A549 (cell line): ENCODE measurements around the gene PTPRA. TPM values are rescaled to one million over a fixed set of nuclear protein-coding genes. Genes with fewer than 3 reads are reported as not detected.

Source experiments
- ATAC-seq, 2 experiments: fragments of 200-7000 bp in 1 of 2; fragments of >200 bp in 1 of 2; cut with Nextera tagmentation in 1 of 2; cut with Tn5 transposase in 1 of 2; 3 replicates each; pipeline versions ENCODE4 v1.8.0 to v1.9.1; 2018 to 2020; ENCODE audit warnings: mild to moderate bottlenecking in 1 of 2, moderate library complexity in 1 of 2
- CTCF ChIA-PET: fragments of 300-600 bp; sonication (Branson Sonifier 250); formaldehyde crosslinking; extraction: SDS; loops from one replicate; lab custom pipeline; 2021; ENCODE audit warnings: antibody characterized with exemption, inconsistent platforms; lab: Yijun Ruan, JAX
- POLR2A ChIA-PET: fragments of 350-600 bp; formaldehyde crosslinking; extraction: SDS; loops from one replicate; lab custom pipeline; 2021; ENCODE audit warnings: antibody characterized with exemption, inconsistent platforms; lab: Yijun Ruan, JAX
- DNase-seq, 2 experiments: peaks; one replicate each; pipeline versions ENCODE4 v3.0.0 to v3.0.0-alpha.2; 2011 to 2016; ENCODE audit warnings: low read depth in 1 of 2, low spot score in 1 of 2
- FAIRE-seq: peaks from 2 replicates; lab custom pipeline; 2011; peaks lifted over from hg19 to GRCh38; lab: Jason Lieb, UNC
- H3K27ac ChIP-seq, 2 experiments: fragments of >200 bp; sonication (Bioruptor Twin); formaldehyde crosslinking; 3 replicates each; pipeline ENCODE4 v1.5.1; 2016 to 2017
- H3K4me1 ChIP-seq: fragments of >200 bp; sonication (Bioruptor Twin); formaldehyde crosslinking; 3 replicates; pipeline ENCODE4 v1.6.1; 2016
- H3K4me2 ChIP-seq: fragments of >200 bp; sonication (Bioruptor Twin); formaldehyde crosslinking; 3 replicates; pipeline ENCODE4 v1.6.1; 2016
- H3K4me3 ChIP-seq: fragments of >200 bp; sonication (Bioruptor Twin); formaldehyde crosslinking; 3 replicates; pipeline ENCODE4 v1.5.1; 2016
- H3K9me3 ChIP-seq: fragments of >200 bp; sonication (Bioruptor Twin); formaldehyde crosslinking; 3 replicates; pipeline ENCODE4 v1.6.1; 2016
- BHLHE40 ChIP-seq: IDR thresholded peaks from 2 replicates; pipeline ENCODE4 v1.6.1; 2012; ENCODE audit warnings: low read depth, low read length, inconsistent platforms
- CBX2 ChIP-seq: fragments of 200-600 bp; sonication (generic); IDR thresholded peaks from 2 replicates; pipeline ENCODE4 v1.6.1; 2016; ENCODE audit warnings: low read depth, mild to moderate bottlenecking, borderline replicate concordance
- CEBPB ChIP-seq, 2 experiments: fragments of >200 bp in 1 of 2; sonication (Bioruptor Twin) in 1 of 2; formaldehyde crosslinking in 1 of 2; IDR thresholded peaks; 2 replicates each; pipeline ENCODE4 v1.6.1; 2012 to 2016
- CHD2 ChIP-seq: fragments of 150-350 bp; IDR thresholded peaks from 2 replicates; pipeline ENCODE4 v1.6.1; 2014; ENCODE audit warnings: low read length; ENCODE audit not compliant: partially characterized antibody
- CHD4 ChIP-seq: fragments of 200-600 bp; sonication (generic); IDR thresholded peaks from 2 replicates; pipeline ENCODE4 v1.6.1; 2016; ENCODE audit warnings: antibody characterized with exemption, mild to moderate bottlenecking, borderline replicate concordance
- EHMT2 ChIP-seq: fragments of 200-600 bp; sonication (generic); IDR thresholded peaks from 2 replicates; pipeline ENCODE4 v1.6.1; 2016; ENCODE audit warnings: antibody characterized with exemption, low read depth, mild to moderate bottlenecking, moderate library complexity
- FOSB ChIP-seq: fragments of 250-450 bp; sonication (Bioruptor Pico); IDR thresholded peaks from 2 replicates; pipeline ENCODE4 v1.5.0; 2020; ENCODE audit warnings: mild to moderate bottlenecking, moderate library complexity
- FOSL2 ChIP-seq, 2 experiments: fragments of 450-650 bp in 1 of 2; fragments of >200 bp in 1 of 2; sonication (Bioruptor Twin) in 1 of 2; formaldehyde crosslinking; IDR thresholded peaks; 2 replicates each; pipeline versions ENCODE4 v1.5.0 to v1.6.1; 2016 to 2020; ENCODE audit warnings: mild to moderate bottlenecking in 1 of 2, moderate library complexity in 1 of 2
- FOXS1 ChIP-seq: fragments of 250-450 bp; sonication (Bioruptor Pico); IDR thresholded peaks from 2 replicates; pipeline ENCODE4 v1.5.0; 2020; ENCODE audit warnings: mild to moderate bottlenecking, moderate library complexity
- HDAC2 ChIP-seq: fragments of 200-600 bp; sonication (generic); IDR thresholded peaks from 2 replicates; pipeline ENCODE4 v1.6.1; 2016
- HOXA7 ChIP-seq: fragments of 250-450 bp; sonication (Bioruptor Pico); IDR thresholded peaks from 2 replicates; pipeline ENCODE4 v1.5.0; 2020; ENCODE audit warnings: mild to moderate bottlenecking, moderate library complexity
- HOXB13 ChIP-seq: fragments of 250-450 bp; sonication (Bioruptor Pico); IDR thresholded peaks from 2 replicates; pipeline ENCODE4 v1.5.0; 2020; ENCODE audit warnings: low read depth, mild to moderate bottlenecking, moderate library complexity
- HOXB5 ChIP-seq: fragments of 250-450 bp; sonication (Bioruptor Pico); IDR thresholded peaks from 2 replicates; pipeline ENCODE4 v1.5.0; 2020; ENCODE audit warnings: mild to moderate bottlenecking, moderate library complexity
- JUNB ChIP-seq: fragments of >200 bp; sonication (Bioruptor Twin); formaldehyde crosslinking; IDR thresholded peaks from 2 replicates; pipeline ENCODE4 v1.6.1; 2016
- KDM5A ChIP-seq: fragments of 200-600 bp; sonication (generic); IDR thresholded peaks from 2 replicates; pipeline ENCODE4 v1.6.1; 2016; ENCODE audit warnings: antibody characterized with exemption, mild to moderate bottlenecking
- MAFK ChIP-seq: fragments of 450-650 bp; IDR thresholded peaks from 2 replicates; pipeline ENCODE4 v1.6.1; 2014; ENCODE audit not compliant: partially characterized antibody
- MAZ ChIP-seq: fragments of 150-350 bp; IDR thresholded peaks from 2 replicates; pipeline ENCODE4 v1.6.1; 2014; ENCODE audit warnings: antibody characterized with exemption, low read depth, low read length, borderline replicate concordance
- NFE2L2 ChIP-seq: fragments of 150-350 bp; conservative IDR thresholded peaks from 2 replicates; pipeline ENCODE4 v1.6.1; 2014; ENCODE audit warnings: low read length
- NPAS2 ChIP-seq: fragments of 250-450 bp; sonication (Bioruptor Pico); IDR thresholded peaks from 2 replicates; pipeline ENCODE4 v1.8.0; 2022; ENCODE audit warnings: mild to moderate bottlenecking, moderate library complexity, borderline replicate concordance
- RAD21 ChIP-seq, 2 experiments: fragments of >200 bp in 1 of 2; sonication (Bioruptor Twin) in 1 of 2; formaldehyde crosslinking in 1 of 2; IDR thresholded peaks in 1 of 2; conservative IDR thresholded peaks in 1 of 2; 2 replicates in 1 of 2; 3 replicates in 1 of 2; pipeline ENCODE4 v1.6.1; 2012 to 2018; ENCODE audit warnings: inconsistent platforms in 1 of 2
- RARB ChIP-seq: fragments of 250-450 bp; sonication (Bioruptor Pico); IDR thresholded peaks from 2 replicates; pipeline ENCODE4 v1.8.0; 2021; ENCODE audit warnings: mild to moderate bottlenecking, moderate library complexity
- RCOR1 ChIP-seq: fragments of 150-350 bp; IDR thresholded peaks from 2 replicates; pipeline ENCODE4 v1.6.1; 2014; ENCODE audit warnings: antibody characterized with exemption, low read length, low read depth
- SREBF2 ChIP-seq: fragments of 450-650 bp; IDR thresholded peaks from 2 replicates; pipeline ENCODE4 v1.6.1; 2014; ENCODE audit warnings: mild to moderate bottlenecking, moderate library complexity
- TFCP2L1 ChIP-seq: fragments of 250-450 bp; sonication (Bioruptor Pico); IDR thresholded peaks from 2 replicates; pipeline ENCODE4 v1.5.0; 2021; ENCODE audit warnings: mild to moderate bottlenecking
- TP53 ChIP-seq: fragments of 250-450 bp; sonication (Bioruptor Pico); IDR thresholded peaks from 2 replicates; pipeline ENCODE4 v1.5.0; 2021; ENCODE audit warnings: mild to moderate bottlenecking, moderate library complexity
- ZFP36 ChIP-seq: fragments of 450-650 bp; IDR thresholded peaks from 2 replicates; pipeline ENCODE4 v1.6.1; 2014; ENCODE audit warnings: borderline replicate concordance; ENCODE audit not compliant: partially characterized antibody
- ZSCAN20 ChIP-seq: fragments of 250-450 bp; sonication (Bioruptor Pico); IDR thresholded peaks from 2 replicates; pipeline ENCODE4 v1.8.0; 2022; ENCODE audit warnings: mild to moderate bottlenecking, moderate library complexity
- WGBS: methylation state at CpG from one replicate; pipeline ENCODE4 v1.1.6; 2017; ENCODE audit errors: missing lambda C conversion rate; 5-methylcytosine and 5-hydroxymethylcytosine counted together
- polyA plus RNA-seq, 4 experiments: library from polyadenylated mRNA; depleted of rRNA in 3 of 4; stranded (reverse); fragments of >200 nt; fragmentation: RNase III in 1 of 4; extraction: RNeasy Plus Mini Kit Qiagen cat#74134 plus additional on column Dnase treatment in 1 of 4; gene quantifications; 2 replicates in 3 of 4; 3 replicates in 1 of 4; pipeline ENCODE4 v1.2.3, GENCODE V29; 2011 to 2017
- TF ChIP-seq, protein P1 (sequence below): IDR thresholded peaks from 2 replicates; pipeline ENCODE4 v1.6.1; 2012
- TF ChIP-seq, protein P2 (sequence below): fragments of 250-450 bp; sonication (Bioruptor Pico); IDR thresholded peaks from 2 replicates; pipeline ENCODE4 v1.5.0; 2020; ENCODE audit warnings: low read depth, mild to moderate bottlenecking, moderate library complexity
- TF ChIP-seq, protein P3 (sequence below): fragments of 150-350 bp; IDR thresholded peaks from 2 replicates; pipeline ENCODE4 v1.6.1; 2014; ENCODE audit warnings: low read depth, mild to moderate bottlenecking, low read length
- TF ChIP-seq, protein P4 (sequence below): IDR thresholded peaks from 2 replicates; pipeline ENCODE4 v1.6.1; 2012; ENCODE audit warnings: low read depth, borderline replicate concordance
- TF ChIP-seq, protein P5 (sequence below): fragments of >200 bp; sonication (Bioruptor Twin); formaldehyde crosslinking; IDR thresholded peaks from 3 replicates; pipeline ENCODE4 v1.5.1; 2016

PTPRA gene
- polyA plus RNA-seq, 2 of the 4 experiments (the other 2 are of a cell fraction) = 29.2 to 83.2 TPM

DNA sequence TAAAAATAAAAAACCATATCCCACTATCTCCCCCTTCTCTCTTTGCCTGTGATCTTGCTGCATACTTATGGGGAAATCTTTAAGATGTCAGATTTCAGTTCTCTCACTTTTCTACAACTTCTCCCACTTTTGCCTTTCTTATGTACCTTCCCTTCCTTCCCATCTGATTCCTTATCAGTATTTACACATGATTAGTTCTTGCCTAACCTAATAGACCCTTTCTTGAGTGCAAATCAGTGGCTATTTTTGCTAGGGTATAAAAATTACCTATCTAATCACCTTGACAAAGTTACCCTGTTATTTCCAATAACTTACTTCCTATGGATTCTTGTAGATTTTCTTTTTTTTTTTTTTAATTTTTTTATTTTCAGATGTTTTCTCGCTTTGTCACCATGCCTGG, 75.7 kb downstream of the PTPRA start:
- FAIRE-seq = no peak
- WGBS = 93% methylated on average over 1 of the region's 1 CpG
- ChIA-PET CTCF (interaction anchor here (1.1 kb wide), 1 partner anchor 38 kb away, joined by 3 read pairs; no protein-coding TSS in a partner anchor), POLR2A (no interaction called here)
- ATAC-seq = no peak
- Histone ChIP-seq H3K4me3 (no peak overlapping the region), H3K4me2 (no peak overlapping the region), H3K4me1 (peaks cover 8% of the 10 kb centered on the region; the same call in 2 of the 3 replicates), H3K27ac (no peak overlapping the region), H3K9me3 (no peaks in the 10 kb centered on the region)
- TF ChIP-seq, protein P1, sequence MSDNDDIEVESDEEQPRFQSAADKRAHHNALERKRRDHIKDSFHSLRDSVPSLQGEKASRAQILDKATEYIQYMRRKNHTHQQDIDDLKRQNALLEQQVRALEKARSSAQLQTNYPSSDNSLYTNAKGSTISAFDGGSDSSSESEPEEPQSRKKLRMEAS = no peak
- TF ChIP-seq ZFP36 = no peak
- no peak for TF ChIP-seq CBX2
- TF ChIP-seq ZSCAN20 (CRISPR knock-in tag) = no peak
- no peak for TF ChIP-seq CEBPB (IDR thresholded peaks at IDR 0.05)
- no peak for TF ChIP-seq FOXS1 (CRISPR knock-in tag)
- TF ChIP-seq NPAS2 = no peak
- no peak for TF ChIP-seq TP53
- DNase-seq = no peak

DNA sequence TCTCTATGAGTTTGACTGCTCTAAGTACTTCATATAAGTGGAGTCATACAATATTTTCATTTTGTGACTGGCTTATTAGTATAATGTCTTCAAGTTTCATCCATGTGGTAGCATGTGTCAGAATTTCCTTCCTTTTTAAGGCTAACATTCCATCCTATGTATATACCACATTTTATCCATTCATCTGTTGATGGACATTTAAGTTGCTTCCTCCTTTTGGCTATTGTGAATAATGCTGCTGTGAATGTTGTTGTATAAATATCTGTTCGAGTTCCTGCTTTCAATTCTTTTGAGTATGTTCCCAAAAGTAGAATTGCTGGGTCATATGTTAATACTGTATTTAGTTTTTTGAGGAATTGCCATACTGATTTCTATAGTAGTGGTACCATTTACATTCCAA, 79.5 kb downstream of the PTPRA start:
- Histone ChIP-seq H3K9me3 (no peaks in the 10 kb centered on the region), H3K4me1 (no peaks in the 10 kb centered on the region; the same call in 2 of the 3 replicates), H3K4me3 (no peak overlapping the region), H3K4me2 (no peak overlapping the region), H3K27ac (no peak overlapping the region)
- no peak for DNase-seq
- WGBS = 73% methylated on average over 1 of the region's 1 CpG
- TF ChIP-seq EHMT2 = no peak
- TF ChIP-seq, protein P2, sequence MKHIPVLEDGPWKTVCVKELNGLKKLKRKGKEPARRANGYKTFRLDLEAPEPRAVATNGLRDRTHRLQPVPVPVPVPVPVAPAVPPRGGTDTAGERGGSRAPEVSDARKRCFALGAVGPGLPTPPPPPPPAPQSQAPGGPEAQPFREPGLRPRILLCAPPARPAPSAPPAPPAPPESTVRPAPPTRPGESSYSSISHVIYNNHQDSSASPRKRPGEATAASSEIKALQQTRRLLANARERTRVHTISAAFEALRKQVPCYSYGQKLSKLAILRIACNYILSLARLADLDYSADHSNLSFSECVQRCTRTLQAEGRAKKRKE (CRISPR knock-in tag) = no peak
- TF ChIP-seq CHD4 = no peak
- no peak for TF ChIP-seq SREBF2
- no peak for TF ChIP-seq CHD2
- no peak for TF ChIP-seq HDAC2
- TF ChIP-seq RARB = no peak
- TF ChIP-seq HOXB13 = no peak
- TF ChIP-seq, protein P3, sequence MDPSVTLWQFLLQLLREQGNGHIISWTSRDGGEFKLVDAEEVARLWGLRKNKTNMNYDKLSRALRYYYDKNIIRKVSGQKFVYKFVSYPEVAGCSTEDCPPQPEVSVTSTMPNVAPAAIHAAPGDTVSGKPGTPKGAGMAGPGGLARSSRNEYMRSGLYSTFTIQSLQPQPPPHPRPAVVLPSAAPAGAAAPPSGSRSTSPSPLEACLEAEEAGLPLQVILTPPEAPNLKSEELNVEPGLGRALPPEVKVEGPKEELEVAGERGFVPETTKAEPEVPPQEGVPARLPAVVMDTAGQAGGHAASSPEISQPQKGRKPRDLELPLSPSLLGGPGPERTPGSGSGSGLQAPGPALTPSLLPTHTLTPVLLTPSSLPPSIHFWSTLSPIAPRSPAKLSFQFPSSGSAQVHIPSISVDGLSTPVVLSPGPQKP = no peak
- no peak for TF ChIP-seq RCOR1
- no peak for TF ChIP-seq MAZ
- no peak for TF ChIP-seq HOXB5 (CRISPR knock-in tag)
- TF ChIP-seq HOXA7 (CRISPR knock-in tag) = no peak
- no peak for TF ChIP-seq CEBPB (IDR thresholded peaks at IDR 0.05)
- POLR2A ChIA-PET = no interaction called here
- FAIRE-seq = peak; percentile 90
- CTCF ChIA-PET = interaction anchor here (0.9 kb wide), 1 partner anchor 11 kb away, joined by 3 read pairs; no protein-coding TSS in a partner anchor
- no peak for ATAC-seq

DNA sequence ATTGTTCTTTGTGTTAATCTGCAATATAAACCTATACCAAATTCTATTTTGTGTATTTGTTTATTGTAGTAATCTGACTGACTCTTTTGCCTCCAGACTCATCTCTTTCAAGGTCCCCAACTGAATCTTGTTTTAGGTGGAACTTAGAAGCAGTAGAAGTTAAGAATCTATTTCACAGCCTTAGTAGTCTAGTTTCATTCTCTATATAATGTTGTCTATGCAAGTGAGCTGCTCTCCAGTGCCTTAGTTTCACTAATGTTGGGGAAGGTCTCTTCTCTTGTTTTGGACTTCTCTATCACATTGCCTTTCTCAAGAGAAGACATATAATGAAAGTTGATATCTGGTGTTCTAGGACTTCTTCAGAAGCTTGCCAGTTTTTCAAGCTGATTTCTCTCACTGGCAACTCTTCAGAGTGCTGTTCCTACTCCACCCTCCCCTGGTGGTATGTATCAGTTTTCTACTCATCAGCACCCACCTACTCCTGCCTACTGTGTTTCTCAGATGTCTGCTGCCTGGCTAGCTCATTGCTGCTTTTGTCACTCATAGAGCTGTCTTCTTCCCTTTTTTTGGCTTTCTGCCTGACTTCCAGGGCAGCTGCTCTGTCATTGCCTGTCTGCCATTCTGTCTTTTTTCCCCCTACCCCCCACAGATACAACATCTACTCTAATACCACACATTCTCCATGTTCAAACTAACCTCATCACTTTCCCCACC, 82.1 kb downstream of the PTPRA start:
- Histone ChIP-seq H3K4me1 (no peaks in the 10 kb centered on the region), H3K4me2 (no peak overlapping the region), H3K9me3 (no peaks in the 10 kb centered on the region), H3K27ac (no peak overlapping the region), H3K4me3 (no peak overlapping the region)
- ChIA-PET POLR2A (no interaction called here), CTCF (interaction anchor here (0.9 to 2.4 kb wide), 3 partner anchors 8 to 45 kb away, joined by 4 to 8 read pairs (median 5); no protein-coding TSS in a partner anchor)
- FAIRE-seq (no peak), DNase-seq (no peak), ATAC-seq (no peak)
- TF ChIP-seq TFCP2L1 (CRISPR knock-in tag) = no peak
- no peak for TF ChIP-seq FOSL2 (IDR thresholded peaks at IDR 0.05)
- TF ChIP-seq FOSL2 (CRISPR knock-in tag; IDR thresholded peaks at IDR 0.05) = no peak
- no peak for TF ChIP-seq FOSB (CRISPR knock-in tag)
- TF ChIP-seq FOXS1 (CRISPR knock-in tag) = no peak
- no peak for TF ChIP-seq MAFK
- TF ChIP-seq BHLHE40 = no peak
- no peak for TF ChIP-seq RAD21 (conservative IDR thresholded peaks at IDR 0.05 in 1 of 2, IDR thresholded peaks at IDR 0.05 in 1 of 2)
- no peak for TF ChIP-seq RARB
- TF ChIP-seq, protein P4, sequence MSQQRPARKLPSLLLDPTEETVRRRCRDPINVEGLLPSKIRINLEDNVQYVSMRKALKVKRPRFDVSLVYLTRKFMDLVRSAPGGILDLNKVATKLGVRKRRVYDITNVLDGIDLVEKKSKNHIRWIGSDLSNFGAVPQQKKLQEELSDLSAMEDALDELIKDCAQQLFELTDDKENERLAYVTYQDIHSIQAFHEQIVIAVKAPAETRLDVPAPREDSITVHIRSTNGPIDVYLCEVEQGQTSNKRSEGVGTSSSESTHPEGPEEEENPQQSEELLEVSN = no peak
- no peak for TF ChIP-seq JUNB
- no peak for TF ChIP-seq SREBF2
- no peak for TF ChIP-seq KDM5A
- TF ChIP-seq, protein P5, sequence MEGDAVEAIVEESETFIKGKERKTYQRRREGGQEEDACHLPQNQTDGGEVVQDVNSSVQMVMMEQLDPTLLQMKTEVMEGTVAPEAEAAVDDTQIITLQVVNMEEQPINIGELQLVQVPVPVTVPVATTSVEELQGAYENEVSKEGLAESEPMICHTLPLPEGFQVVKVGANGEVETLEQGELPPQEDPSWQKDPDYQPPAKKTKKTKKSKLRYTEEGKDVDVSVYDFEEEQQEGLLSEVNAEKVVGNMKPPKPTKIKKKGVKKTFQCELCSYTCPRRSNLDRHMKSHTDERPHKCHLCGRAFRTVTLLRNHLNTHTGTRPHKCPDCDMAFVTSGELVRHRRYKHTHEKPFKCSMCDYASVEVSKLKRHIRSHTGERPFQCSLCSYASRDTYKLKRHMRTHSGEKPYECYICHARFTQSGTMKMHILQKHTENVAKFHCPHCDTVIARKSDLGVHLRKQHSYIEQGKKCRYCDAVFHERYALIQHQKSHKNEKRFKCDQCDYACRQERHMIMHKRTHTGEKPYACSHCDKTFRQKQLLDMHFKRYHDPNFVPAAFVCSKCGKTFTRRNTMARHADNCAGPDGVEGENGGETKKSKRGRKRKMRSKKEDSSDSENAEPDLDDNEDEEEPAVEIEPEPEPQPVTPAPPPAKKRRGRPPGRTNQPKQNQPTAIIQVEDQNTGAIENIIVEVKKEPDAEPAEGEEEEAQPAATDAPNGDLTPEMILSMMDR = no peak
- TF ChIP-seq NFE2L2 = no peak
